GM13976 (cell line): ENCODE measurements around the gene TOPORS.
A peak's percentile ranks its signal among the peaks of the same experiment; 100 is the strongest.

Source experiments
- DNase-seq: peaks from one replicate; pipeline ENCODE4 v3.0.0; 2012; ENCODE audit warnings: low spot score
- in situ Hi-C: fragments of 300-500 bp; cut with MboI; formaldehyde crosslinking; loops from one replicate; pipeline ENCODE4 v1.12.0; 2022; ENCODE audit warnings: low sequenced_read_pairs, mixed read lengths, inconsistent platforms; ENCODE audit not compliant: unreplicated experiment
- TF ChIP-seq, protein P1 (sequence below): IDR thresholded peaks from 2 replicates; pipeline ENCODE4 v1.5.1; 2012; ENCODE audit warnings: borderline replicate concordance, mild to moderate bottlenecking; ENCODE audit not compliant: insufficient read depth; ENCODE audit errors: extremely low read depth, missing control alignments, control extremely low read depth

Gene TOPORS

DNA sequence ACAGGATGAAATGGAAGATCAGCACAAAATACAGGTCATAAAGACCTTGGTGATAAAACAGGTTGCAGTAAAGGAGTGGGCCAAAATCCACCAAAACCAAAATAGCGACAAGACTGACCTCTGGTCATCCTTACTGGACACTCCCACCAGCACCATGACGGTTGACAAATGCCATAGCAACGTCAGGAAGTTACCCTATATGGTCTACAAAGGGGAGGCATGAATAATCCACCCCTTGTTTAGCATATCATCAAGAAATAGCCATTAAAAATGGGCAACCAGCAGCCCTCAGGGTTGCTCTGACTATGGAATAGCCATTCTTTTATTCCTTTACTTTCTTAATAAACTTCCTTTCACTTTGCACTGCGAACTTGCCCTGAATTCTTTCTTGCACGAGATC lies 26.6 kb upstream of the TOPORS start:
- DNase-seq, result no peak
- in situ Hi-C loops, result loop anchor here (5.0 kb wide), 1 partner anchor 197 kb away; the partner anchor contains the start of gene ACO1
- TF ChIP-seq, protein P1, sequence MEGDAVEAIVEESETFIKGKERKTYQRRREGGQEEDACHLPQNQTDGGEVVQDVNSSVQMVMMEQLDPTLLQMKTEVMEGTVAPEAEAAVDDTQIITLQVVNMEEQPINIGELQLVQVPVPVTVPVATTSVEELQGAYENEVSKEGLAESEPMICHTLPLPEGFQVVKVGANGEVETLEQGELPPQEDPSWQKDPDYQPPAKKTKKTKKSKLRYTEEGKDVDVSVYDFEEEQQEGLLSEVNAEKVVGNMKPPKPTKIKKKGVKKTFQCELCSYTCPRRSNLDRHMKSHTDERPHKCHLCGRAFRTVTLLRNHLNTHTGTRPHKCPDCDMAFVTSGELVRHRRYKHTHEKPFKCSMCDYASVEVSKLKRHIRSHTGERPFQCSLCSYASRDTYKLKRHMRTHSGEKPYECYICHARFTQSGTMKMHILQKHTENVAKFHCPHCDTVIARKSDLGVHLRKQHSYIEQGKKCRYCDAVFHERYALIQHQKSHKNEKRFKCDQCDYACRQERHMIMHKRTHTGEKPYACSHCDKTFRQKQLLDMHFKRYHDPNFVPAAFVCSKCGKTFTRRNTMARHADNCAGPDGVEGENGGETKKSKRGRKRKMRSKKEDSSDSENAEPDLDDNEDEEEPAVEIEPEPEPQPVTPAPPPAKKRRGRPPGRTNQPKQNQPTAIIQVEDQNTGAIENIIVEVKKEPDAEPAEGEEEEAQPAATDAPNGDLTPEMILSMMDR, result no peak

DNA sequence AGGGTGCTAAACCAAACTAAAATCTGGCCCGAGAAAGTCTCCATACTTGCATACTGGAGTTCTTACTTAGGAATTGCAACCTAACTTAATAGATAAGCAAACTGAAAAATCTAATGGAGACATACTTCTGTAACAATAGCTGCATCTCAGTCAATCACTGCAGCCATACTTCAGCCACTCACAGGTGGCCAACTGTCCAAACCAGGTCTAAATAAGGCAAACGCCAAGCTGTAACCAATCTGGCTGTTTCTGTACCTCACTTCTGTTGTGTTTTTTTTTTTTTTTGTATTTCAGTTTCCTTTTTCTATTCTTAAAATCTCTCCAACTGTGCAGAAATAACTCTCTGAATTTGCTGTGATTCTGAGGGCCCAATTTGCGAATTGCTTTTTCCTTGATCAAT lies 24.9 kb upstream of the TOPORS start:
- no peak for DNase-seq
- in situ Hi-C loops, result loop anchor here (5.0 kb wide), 1 partner anchor 195 kb away; the partner anchor contains the start of gene ACO1
- TF ChIP-seq, protein P1, result no peak

DNA sequence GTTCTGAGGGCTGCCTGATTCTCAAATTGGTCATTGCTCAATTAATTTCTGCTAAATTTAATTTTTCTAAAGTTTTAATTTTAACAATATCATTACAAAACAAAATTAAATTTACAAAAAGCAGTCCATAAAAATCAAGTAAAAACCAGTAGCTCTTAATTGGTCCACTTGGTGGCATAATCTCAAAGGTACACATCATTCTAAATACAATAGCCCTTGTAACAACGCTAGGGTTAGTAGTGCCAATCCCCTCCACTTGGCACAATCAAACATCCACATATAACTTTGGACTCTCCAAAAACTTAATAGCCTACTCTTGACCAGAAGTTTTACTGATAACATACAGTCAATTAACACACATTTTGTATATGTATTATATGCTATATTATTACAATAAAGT lies 22.5 kb upstream of the TOPORS start:
- in situ Hi-C loops, result loop anchor here (5.0 kb wide), 1 partner anchor 193 kb away; the partner anchor contains the start of gene ACO1
- TF ChIP-seq, protein P1, result no peak
- DNase-seq, result no peak

DNA sequence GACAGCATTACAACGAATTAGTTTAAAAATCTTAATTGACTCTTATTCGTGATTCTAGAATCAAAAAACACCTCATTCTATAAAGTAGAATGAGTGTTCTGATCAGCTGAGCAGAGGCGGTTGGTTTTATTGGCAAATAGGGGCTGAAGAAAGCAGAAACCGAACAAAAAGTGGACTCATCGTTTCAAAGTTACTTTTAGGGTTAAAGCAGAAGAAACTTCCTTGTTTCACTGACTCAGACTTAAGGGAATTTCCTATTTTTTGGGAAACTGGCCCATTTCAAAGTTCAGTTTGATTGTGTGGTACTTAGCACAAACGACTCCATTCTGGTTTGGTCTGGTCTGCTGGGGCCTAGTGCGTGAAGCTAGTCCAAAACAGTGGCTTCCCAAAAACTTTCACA lies 21.4 kb upstream of the TOPORS start:
- DNase-seq, result no peak
- TF ChIP-seq, protein P1, result no peak
- in situ Hi-C loops, result no loop called here

DNA sequence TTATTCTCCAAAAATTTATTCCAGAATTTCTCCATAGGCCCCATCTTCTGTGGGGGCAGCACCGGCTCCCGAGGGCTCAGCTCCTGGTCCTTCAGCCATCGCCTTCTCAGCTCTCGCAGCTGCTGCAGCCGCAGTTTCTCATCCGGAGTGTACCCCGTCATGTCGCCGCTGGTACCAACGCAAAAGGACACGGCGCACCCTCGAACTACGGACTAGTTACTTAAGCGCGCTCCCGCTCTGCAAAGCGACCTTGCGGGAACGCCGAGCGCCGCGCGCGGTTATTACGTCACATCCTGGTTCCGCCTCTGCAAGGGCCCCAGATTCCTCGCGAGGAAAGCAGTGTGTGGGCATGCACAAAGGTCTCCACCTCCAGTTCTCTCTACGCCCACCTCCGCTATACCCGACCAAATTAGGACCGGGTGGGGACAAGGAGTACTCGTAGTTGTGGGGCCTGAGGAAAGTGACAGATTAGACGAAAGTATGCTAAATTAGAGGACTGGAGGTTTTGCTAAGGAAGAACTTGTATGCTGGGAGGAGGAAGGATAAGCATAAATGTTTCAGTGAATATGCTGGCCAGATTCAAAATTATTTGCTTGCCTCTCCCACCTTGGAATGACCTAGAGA lies 20.6 kb upstream of the TOPORS start, which contains the start of gene NDUFB6:
TSS of gene NDUFB6 (minus strand) at position 260 of the 624 bp plus-strand sequence. CDS start at position 161, 99 bp downstream.
- TF ChIP-seq, protein P1, result no peak
- in situ Hi-C loops, result no loop called here
- DNase-seq, result peak; percentile 92

DNA sequence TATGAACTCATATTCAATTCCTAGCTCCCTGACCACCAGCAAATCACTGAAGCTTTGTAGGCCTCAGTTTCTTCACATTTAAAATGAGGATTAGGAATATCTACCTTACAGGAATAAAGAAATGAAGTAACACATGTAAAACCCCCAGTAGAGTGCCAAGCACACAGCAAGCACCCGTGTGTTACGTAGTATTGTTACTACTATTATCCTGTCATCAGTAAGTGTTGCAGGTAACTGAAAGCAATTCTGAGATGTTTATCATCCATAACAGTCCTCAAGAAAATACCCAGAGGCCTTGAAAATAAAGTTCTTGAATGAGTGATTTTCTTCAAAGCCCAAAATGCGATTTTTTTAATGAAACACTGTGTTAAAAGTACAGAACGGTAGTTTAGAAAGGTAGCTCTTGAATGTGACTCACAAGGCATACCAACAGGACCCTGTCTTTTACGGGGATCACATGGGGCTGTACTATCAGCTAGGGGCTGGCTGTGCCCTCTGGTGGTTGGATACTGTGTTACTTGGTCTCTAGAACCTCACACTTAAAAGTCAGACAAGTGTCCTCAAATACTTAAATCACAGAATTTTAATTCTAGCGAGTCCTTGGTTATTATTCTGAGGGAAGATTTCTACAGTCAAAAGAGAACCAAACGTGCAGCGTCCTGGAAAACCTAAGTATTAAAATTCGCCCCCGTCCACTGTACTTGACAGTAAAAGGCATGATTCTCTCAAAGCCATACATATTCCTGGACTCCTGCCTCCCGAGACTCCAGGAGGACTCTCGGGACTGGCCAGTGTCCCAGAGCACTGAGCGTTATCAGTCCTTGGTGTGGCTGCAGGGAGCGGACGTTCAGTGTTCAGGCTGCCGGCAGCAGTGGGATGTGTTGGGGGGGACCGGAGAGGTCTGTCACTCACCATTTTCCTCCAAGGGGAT lies 19.8 kb upstream of the TOPORS start:
- TF ChIP-seq, protein P1, result peak; percentile 60
- in situ Hi-C loops, result no loop called here
- peak; percentile 82 for DNase-seq
